ENCODE results near the gene SH3D19.

- TF ChIP-seq CTCF (IDR thresholded peaks at IDR 0.05) (no peak), POLR2AphosphoS5 (IDR thresholded peaks at IDR 0.05) (no peak), POLR2A (IDR thresholded peaks at IDR 0.05) (no peak)
These were observed 33.9 kb downstream of the SH3D19 start for GRCh38 chr4:151291485-151291884.

Measured in transverse colon (tissue), 4 donors.